HS-5 (cell line): ENCODE data around the gene BICRAL.
"Not testable (repeated sequence)": the region's sequence is repeated elsewhere in the genome, so short reads cannot be mapped to it uniquely, and the experiment has no call there.

Source experiments
- DNase-seq: peaks from one replicate; pipeline ENCODE4 v3.0.0-alpha.2; 2012; ENCODE audit warnings: low read depth

Gene BICRAL

DNA sequence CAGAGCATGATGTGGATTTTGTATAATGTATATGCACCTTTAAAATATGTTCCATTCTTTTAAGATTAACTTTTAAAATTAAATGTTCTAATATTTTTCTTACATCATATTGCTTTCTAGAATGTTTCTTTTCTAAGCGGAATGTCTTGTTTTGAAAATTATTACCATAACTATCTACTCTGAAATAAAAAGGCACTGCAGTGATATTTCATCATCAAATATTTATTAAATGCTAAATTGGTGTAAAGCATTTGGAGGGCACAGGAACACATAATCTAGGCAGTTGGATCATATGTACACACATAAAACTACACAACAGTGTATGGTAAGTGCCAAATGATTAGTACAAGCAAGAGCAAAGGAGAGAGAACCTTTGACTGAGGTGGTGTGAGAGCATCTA lies 13.8 kb downstream of the BICRAL start:
- DNase-seq: no peak

- no peak for DNase-seq
Observed at GRCh38 chr6:42796171-42796570, 14.3 kb downstream of the BICRAL start.

DNA sequence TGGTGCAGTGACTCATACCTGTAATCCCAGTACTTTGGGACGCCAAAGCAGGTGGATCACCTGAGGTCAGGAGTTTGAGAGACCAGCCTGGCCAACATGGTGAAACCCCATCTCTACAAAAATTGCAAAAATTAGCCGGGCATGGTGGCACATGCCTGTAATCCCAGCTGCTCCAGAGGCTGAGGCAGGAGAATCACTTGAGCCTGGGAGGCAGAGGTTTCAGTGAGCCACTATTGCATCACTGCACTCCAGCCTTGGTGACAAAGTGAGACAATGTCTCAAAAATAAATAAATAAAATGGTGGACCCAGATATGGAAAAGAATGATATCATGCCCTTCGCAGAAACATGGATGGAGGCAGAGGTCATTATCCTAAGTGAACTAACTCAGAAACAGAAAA lies 15.8 kb downstream of the BICRAL start:
- DNase-seq: not testable (repeated sequence)

DNA sequence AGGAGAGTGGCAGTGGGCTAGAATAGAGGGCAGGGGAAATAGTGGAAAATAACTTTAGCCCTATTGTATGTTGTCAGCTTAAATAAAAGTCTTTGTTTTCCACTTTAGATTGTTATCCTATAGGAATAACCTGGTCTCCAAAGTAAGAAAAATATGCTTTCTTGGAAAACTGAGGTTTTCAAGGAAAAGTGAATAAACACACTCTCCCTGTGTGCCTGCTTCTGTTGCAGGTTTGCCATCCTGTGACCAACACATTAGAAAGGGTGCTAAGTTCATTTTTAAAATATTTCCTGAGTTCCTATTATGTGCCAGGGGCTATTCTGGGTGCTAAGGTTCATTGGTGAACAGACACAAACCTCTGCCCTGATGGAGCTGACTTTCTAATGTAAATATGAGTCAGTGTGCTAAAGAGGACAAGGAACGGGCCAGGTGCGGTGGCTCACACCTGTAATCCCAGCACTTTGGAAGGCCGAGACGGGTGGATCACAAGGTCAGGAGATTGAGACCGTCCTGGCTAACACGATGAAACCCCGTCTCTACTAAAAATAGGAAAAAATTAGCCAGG lies 23.5 kb downstream of the BICRAL start:
- DNase-seq: no peak

DNA sequence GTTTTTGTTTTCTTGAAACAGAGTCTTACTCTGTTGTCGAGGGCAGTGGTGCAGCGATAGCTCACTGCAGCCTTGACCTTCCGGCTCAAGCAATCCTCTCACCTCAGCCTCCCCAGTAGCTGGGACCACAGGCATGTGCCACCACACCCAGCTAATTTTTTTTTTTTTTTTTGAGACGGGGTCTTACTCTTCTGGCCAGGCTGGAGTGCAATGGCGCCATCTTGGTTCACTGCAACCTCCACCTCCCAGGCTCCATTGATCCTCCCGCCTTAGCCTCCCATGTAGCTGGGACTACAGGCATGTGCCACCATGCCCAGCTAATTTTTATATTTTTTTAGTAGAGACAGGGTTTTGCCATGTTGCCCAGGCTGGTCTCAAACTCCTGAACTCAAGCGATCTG lies 24.5 kb downstream of the BICRAL start:
- DNase-seq: not testable (repeated sequence)

DNA sequence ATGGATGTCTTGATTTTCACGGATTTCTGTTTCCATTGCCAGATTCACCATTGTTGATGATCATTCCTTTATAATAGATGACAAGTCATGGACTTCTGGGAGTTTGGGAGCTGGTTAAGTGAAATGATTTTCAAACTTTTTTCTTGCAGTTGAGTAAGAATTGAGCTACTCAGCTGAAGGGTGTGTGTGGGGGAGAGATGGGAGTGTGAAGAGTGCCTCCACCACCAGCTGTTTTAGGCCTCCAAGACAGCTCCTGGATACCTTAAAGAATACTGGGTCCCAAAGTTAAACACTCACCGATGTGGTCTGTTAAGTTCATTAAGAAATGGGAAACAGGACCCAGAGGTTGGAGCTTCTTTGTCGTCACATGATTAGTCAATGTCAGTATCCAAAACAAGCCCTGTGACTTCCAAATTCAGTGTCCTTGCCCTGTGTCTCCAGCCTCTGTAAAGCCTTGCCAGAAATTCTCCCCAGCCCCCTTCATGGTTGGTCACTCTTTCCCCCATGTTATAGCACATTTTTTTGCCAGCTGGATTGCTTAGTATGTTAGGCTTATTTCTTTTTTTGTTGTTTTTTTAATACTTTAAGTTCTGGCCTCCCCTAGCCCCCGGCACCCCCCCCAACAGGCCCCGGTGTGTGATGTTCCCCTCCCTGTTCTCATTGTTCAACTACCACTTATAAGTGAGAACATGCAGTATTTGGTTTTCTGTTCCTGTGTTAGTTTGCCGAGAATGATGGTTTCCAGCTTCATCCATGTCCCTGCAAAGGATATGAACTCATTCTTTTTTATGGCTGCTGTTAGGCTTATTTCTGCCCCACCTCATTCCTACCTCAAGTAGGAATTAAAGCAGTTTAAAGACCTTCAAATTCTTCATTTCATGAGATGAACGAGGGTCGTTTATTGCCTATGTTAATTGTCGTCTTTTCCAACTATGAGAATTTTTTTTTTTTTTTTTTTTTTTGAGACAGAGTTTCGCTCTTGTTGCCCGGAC lies 26.9 kb downstream of the BICRAL start:
- DNase-seq: no peak

- DNase-seq: no peak
Observed at GRCh38 chr6:42813074-42813645, 31.3 kb downstream of the BICRAL start.

DNA sequence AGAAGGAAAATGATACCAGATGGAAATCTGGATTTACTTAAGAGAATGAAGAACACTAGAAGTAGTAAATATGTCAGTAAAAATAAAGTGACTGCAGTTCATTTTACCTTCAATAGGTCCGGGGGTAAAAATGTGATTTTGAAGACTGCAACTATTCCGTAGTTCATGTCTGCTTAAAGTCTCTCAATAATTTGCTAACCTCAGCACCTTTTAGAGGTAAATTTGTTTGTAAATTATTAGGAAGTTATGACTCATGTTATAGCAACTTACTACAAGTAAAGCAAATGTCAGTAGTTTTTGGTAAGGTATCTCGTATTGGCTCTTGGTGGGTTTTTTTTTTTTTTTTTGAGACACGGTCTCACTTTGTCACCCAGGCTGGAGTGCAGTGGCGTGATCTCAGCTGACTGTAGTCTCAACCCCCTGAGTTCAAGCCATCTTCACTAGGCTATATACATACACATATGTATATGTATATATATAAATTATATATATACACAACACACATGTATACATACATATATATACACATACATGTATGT lies 32.1 kb downstream of the BICRAL start:
- DNase-seq: no peak

- DNase-seq: not testable (repeated sequence)
Observed at GRCh38 chr6:42815726-42816125, 33.9 kb downstream of the BICRAL start.

DNA sequence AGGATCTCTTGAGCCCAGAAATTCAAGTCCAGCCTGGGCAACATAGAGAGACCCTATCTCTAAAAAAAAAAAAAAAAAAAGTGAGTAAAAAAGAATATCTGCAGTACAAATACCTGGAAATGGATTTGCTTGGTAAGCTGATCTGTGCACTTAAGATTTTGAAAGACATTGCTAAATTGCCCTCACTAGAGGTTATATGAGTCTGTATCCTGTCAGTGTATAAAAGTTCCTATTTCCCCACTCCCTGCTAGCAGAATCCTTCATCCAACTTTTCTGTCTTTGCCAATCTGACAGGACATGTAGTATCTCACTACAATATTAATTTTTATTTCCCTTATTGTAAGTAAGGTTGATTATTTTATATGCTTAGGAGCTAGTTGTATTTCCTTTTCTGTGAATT lies 36.1 kb downstream of the BICRAL start:
- no peak for DNase-seq

DNA sequence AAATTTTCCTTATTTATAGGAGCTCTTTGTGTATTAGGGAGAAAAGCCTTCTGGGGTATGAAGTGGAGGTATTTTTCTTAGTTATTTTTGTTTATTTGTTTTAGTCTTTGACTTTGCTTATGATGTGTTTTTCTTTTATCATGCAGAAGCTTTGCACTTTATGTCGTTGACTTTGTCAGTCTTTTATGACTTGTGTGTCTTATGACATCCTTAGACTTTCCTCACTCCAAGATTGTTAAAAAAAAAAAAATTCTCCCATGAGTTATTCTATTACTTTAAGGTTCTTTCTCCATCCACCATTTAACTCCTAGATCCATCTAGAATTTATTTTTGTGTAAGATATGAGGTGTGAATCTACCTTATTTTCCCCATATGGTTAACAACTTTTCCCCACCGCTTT lies 36.6 kb downstream of the BICRAL start:
- no peak for DNase-seq

DNA sequence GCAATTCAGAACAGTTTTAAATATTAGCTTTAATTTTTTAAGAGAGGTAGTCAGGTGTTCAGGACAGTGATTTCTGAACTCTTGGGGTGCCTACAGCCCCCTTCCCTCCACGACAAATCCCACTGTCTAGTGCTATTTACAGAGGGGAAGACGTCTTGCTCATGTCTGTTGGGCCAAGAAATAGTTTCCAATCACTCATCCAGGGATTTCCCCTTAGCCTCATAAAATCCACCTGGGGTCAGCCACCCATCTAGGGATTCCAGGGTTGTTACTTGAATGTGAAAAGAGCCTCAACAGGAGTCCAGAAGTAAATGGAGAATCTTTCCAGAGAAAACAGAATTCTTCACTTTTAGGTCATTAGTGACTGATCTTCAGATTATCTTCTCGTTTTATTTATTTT lies 37.0 kb downstream of the BICRAL start:
- no peak for DNase-seq

GRCh38 chr6:42819803-42820511 lies 38.1 kb downstream of the BICRAL start:
- no peak for DNase-seq

DNA sequence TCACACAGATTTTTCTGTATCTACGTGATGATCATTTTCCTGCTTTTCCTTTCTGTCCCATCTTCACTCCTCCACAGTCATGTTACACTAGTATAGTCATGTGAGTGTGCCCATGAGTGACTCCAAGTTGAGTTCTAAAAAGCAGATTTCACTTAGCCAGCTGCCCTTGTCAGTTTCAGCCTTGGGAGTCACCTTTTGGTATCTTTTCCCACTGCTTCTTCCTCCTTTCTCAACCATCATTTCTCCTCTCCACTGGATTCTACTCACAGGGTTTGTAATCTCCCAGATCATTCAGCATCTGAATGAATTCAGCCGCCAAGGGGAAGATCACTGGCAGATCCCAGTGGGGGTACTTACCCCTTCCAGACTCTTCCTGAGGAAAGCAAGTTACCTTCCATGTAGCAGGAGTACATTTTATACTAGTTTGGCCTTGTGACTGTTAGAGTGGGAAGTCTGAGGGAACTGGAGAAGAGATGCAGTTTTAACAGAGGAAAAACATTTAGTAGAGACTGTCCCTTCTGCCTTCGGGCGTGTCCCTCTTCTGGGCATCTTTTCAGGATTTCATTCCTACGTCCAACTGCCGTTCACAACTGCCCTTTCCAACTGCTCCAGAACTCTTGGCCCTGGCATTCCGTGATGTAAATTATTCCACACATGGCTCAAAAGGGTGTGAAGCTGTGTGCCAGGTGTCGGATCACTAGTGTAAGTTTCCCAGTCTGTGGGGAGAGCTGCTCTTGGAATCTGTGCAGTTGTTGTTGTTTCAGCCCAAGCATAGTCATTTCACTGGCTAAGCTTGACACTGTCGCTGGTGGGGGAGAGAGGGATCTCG lies 38.9 kb downstream of the BICRAL start:
- DNase-seq: no peak

GRCh38 chr6:42821341-42821668 lies 39.5 kb downstream of the BICRAL start:
- DNase-seq: no peak

DNA sequence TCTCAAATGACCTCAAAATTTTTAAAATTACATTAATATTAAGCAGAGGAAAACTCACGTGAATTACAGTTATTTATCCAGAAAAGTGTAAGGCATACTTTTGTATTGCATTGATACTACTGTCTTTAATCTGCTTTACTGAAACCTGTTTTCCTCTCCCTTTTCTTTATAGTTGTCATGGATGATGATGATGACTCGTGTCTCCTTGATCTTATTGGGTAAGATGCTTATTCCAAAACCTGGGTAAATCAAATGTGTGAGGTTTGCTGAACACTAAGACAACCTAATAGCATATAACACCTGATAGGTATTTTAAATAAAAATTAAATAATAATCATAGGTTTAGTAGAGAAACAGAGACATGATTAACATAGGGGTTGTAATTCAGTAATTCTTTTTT lies 40.0 kb downstream of the BICRAL start:
- no peak for DNase-seq

- no peak for DNase-seq
Observed at GRCh38 chr6:42829561-42830092, 47.8 kb downstream of the BICRAL start.

DNA sequence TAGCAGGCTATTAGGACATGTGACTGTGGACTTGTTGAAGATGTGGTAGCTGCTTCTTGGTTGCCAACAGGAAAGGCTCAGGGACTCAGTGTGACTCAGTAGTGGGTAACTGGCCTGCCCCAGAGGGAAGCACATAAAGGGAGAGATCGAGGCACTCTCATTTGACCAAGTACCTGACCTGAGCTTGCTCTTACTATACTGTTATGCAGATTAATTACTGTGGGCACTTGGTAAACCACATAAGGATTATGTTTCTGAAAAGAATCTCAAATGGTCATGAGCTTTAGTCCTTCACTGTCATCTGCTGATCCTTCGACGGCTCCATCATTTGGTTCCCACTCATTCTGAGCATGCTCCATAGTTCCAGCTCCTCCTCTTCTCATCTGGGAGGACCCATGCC lies 49.4 kb downstream of the BICRAL start:
- DNase-seq: no peak

- DNase-seq: no peak
Observed at GRCh38 chr6:42834056-42834455, 52.2 kb downstream of the BICRAL start.

GRCh38 chr6:42841844-42842584 lies 60.2 kb downstream of the BICRAL start:
- DNase-seq: no peak

- DNase-seq: no peak
Observed at GRCh38 chr6:42845327-42845694, 63.5 kb downstream of the BICRAL start.
